Medulla oblongata (tissue), 1 donor: ENCODE measurements around the gene RPL22L1.
"Not testable (repeated sequence)": the region's sequence is repeated elsewhere in the genome, so short reads cannot be mapped to it uniquely, and the experiment has no call there.

ENCODE experiments used
- DNase-seq: peaks from one replicate; pipeline ENCODE4 v3.0.0-alpha.2; 2015; ENCODE audit errors: extremely low spot score

RPL22L1 gene

DNA sequence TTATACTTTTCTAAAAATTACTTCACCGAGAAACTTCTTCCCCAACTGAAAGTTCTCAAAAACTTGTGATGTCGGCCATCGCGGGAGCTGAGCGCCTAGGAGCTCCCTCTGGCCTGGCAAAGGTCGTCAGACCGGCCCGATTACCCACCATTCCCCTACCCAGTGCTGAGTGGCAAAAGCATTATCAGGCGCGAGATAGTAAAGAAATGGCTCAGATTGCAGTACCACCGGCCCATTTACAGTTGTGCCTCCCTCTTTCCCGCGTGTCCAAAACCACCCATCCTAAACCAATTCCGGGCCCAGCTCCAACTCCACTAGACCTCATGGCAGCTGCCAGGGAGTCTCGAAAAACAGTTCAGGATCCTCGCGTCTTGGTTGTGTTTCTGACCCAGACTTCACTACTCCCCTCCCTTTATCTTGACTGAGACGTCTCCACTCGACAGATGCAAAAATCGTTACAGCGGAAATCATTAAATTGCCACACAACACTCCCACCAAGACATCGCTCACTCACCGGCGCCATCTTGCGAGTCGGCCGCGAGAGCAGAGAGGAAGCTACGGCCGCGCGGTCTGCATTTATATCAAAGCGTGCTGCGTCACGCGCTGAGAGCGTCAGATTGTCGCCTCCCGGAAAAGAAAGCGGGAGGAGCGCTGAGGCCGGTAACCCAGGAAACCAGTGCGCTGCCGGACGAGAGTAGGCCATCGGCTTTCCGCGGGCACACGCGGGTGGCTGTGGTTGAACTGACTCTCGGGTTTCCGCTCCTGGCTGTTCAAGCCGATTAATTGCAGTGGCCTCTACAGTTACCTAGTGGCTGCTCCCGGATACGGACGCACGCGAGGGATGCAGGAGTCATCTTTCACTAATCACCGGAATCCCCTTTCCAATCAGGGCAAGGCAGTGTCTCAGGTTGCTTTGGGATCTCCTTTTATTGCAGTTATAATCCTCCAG, at the start of gene RPL22L1:
Gene RPL22L1 (minus strand): TSS at position 551 of the 949 bp plus-strand sequence. CDS start 28 bp downstream, at position 523.
- DNase-seq = peak; percentile 97

DNA sequence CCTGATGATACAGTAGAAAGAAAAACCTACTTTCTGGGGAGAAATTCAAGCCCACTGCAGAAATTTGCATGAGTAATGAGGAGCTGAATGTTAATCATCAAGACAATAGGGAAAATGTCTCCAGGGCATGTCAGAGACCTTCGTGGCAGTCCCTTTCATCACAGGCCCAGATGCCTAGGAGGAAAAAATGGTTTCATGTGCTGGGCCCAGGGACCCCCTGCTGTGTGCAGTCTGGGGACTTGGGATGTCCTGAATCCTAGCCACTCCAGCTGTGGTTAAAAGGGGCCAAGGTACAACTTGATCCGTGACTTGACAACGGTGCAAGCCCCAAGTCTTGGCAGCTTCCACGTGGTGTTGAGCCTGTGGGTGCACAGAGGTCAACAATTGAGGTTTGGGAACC, 48.7 kb upstream of the RPL22L1 start:
- DNase-seq = no peak

DNA sequence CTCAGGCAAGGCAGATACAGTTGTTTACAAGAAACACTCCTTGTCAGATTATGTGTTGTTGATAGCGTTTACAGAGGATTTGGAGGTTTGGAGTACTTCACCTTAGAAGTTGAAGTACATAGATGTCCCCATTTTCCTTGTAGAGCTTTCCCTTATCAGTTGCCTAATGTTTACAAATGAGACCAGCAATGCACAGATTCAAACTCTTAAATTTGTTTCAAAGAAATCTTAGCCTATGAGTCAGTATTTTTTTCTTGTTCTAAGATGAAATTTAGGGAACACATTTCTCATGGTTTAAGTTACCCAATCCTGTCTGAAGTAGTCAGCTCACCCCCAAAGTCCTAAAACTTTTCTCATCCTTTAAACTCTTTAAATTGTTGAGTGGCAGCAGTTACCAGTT, 44.7 kb upstream of the RPL22L1 start:
- DNase-seq = no peak

DNA sequence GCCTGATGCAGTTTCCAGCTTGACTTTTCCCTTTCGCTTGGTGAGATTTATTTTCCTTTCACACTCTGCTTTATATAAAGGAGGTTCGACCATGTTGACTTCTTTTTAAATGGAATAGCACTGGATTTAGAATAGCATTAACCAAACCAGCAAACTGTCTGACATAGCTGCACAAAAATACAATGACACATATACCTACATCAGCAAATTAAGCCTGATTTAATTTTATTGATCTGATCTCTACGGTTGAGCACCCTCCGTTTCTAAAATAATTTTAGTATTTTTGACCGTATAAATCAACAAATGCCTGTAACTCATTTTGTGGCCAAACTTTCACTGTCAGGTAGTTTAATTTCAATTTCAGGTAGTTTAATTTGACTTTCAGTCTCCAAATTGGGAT, 44.2 kb upstream of the RPL22L1 start:
- DNase-seq = no peak

DNA sequence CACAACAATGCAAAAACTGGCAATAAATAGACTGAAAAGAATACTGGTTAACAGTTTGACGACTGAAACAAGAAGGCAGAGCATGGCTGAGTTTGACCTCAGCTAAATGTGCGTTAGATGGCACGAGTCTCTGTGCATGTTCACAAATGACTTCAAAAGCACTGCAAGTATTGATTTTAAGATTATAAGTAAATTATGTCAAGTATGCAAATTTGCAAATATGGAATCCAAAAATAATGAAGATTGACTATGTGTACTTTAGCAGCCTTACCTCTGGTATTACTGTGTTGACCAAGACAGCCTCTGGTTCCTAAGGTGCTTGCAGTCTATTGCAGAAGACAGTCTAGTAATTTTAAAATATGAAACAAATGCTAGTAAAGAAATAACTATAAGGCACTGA, 41.1 kb upstream of the RPL22L1 start:
- DNase-seq = no peak

DNA sequence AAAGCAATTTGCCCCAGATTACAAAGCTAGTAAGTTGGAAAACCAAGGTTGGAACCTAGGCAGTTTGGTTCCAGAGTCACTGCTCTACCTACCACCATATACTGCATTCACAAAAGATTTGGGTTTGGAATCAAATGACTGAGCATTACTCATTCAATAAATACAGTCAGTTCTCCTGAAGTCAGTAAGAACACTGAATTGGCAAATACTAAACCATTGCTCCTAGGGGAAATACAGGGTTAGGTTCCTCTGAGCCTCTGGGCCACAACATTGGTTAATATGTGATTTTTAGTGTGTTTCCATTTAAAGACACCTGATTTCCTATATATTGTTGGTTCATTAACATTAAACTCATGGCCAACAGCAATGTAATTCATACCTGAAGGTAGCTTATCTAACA, 40.5 kb upstream of the RPL22L1 start:
- no peak for DNase-seq

DNA sequence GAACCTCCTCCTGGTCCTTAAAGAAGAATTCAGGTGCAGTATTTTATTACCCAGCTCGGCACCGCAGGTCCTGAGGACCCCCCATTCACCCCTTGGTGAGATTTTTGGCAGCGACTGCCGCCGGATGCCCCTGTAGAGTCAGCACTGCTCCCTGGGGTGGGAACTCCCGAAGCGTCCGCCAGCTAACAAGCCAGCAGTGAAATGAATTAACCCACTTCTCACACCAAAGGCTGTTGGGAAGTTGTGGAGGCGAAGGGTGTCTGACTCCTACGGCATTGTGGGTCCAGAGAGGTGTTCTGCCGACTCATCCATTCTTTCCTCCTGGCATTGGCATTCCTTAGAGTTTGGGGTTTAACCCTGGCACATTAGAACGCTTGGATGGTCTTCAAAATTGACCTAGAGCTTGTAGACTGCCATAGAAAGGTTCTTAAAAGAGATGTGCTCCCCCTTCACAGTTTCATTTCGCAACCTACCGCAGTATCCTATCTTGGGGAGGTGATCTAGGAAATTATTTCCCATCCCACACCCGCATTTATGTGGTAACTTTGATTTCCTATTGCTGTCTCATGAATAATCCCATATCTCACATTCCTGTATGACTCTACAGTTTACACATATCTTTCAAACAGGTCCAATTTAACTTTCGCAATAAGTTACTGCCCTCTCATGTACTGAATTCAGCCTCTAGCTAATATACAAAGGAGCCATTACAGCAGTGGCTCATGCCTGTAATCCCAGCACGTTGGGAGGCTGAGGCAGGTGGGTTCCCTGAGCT, 39.3 kb upstream of the RPL22L1 start:
- no peak for DNase-seq

DNA sequence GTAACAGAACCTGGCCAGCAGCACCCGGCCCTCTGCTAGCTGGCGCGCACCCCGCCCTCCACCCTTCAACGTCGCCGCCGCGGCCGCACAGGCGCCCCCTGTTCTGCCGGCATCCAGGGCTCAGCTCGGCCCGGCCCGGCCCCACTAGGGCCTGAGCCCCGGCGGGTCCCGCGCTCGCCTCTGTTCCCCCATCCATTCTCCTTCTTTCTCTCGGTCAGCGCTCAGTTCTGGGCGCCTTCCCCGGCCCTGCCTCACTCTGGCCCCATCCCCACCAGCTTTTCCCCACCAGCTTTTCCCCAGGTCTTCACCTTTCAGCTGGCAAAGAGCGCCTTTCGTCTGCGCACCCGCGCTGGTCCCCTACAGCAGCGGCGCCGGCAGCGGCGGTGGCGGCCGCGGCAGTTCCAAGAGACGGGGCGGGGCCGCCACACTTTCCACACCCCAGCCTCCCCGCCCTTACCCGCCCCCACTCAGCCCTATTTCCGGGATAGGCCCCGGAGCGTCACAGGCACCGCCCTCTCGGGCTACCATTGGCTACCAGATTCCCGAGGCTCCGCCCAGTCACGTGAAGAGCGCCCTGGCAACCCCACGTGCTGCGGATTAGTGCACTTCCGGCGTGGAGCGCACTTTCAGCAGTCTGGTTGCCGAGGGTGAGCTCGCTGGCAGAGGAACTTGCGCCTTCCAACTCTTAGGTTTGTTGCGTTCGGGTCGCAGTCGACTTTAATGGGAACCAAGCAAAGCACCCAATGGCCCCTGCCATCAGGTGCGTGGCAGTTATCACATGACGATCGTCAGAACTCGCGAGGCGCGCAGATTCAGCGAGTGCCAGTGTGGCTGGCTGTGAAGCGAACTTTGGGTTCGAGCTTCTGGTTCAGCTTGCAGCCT, 38.5 kb upstream of the RPL22L1 start, which contains the start of gene EIF5A2:
Gene EIF5A2 (minus strand): TSS at position 403 of the 882 bp plus-strand sequence. CDS start 831 bp downstream, outside the sequence.
- DNase-seq = peak; percentile 93

DNA sequence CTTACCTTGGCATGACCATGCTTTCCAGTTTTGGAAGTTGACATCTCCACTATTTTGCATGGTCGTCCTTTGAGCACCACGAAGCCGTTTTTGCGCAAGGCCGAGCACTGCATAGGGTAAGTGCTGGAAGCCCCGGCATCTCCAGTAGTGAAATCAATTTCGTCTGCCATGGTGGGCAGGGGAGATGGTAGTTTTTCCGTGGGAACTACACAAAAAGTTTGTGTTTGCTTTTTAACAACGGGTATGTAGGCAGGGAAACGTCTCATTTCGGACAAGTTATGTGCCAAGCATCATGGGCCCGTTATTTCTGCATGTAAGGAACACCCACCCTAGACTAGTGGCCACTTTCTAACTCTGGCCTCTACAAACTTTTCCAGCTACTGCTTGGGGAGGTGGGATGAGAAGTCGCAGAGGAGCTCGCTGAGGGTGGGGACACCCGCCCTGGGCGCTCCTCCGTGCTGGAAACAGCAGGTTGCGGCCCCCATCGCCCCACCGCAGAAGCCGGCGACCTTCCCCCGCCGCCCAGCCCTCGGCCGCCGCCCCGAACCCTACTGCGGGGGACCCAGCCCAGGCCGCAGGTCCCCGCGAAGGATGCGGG, 37.7 kb upstream of the RPL22L1 start:
- DNase-seq = peak; percentile 21

DNA sequence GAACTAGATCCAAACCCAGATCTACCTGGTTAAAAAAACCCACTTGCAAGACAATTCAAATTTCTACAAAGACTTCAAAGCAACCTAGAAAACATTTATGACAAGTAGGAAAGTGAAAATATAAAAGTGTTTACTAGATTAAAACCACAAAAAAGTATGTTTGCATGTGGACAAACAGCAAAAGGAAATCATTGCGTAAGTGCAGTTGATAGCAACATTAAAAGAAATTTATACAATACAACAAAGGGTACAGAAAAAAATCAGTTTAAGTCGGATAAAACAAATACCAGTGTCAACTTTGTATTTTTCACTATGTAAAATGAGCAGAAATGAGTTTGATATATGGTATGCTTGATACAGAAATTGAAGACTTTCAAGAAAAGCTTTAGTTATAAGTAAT, 35.9 kb upstream of the RPL22L1 start:
- DNase-seq = no peak

DNA sequence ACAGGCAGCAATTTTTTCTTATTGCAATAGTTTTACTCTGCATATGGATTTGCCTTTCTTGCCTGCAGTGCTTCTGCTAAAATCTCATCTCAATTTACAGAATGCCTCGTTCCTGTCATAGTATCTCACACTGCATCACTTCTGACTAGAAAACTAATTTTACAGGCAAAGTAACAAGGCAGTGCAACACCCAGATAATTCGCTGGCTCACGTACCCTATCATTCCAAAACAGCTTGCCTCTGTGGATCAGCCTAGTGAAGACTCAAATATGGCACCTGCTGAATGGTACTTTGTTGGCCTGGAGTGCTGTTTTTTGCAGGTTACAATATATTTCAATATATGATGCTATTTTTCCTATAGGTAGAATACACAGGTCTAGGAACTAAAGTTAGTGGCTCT, 33.1 kb upstream of the RPL22L1 start:
- no peak for DNase-seq

DNA sequence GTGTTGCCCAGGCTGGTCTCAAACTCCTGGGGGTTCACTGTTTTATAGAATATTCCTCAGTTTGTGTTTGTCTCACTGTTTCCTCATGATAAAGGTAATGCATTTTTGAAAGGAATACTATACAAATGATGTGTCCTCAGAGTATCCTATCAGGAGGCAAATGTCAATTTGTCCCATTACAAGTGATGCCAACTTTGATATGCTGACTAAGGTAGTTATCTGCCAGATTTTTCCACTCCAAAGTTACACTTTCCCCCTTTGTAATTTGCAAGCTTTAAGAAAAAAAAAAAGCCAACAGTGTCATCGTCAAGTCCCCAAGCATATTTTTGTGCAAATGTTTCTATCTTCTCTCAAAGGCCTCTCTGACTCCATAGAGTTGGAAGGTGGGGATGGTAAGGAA, 29.5 kb upstream of the RPL22L1 start:
- no peak for DNase-seq

DNA sequence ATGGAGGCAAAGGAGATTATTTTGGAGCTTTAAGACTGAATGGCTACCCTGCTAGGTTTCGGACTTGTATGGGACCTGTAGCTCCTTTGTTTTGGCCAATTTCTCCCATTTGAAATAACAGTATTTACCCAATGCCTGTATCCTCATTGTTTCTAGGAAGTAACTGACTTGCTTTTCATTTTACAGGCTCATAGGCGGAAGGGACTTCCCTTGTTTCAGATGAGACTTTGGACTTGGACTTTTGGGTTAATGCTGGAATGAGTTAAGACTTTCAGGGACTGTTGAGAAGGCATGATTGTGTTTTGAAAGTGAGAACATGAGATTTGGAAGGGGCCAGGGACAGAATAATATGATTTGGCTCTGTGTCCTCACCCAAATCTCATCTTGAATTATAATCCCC, 28.0 kb upstream of the RPL22L1 start:
- no peak for DNase-seq

DNA sequence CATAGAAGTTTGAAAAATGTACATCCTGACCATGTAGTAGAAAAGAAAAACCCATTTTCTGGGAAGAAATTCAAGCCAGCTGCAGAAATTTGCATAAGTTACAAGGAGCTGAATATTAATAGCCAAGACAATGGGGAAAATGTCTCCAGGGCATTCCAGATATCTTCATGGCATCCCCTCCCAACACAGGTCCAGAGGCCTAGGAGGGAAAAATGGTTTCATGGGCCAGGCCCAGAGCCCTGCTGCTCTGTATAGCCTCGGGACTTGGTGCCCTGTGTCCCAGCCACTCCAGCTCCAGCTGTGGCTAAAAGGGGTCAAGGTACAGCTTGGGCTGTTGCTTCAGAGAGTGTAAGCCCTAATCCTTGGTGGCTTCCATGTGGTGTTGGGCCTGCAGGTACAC, 27.2 kb upstream of the RPL22L1 start:
- DNase-seq = not testable (repeated sequence)

DNA sequence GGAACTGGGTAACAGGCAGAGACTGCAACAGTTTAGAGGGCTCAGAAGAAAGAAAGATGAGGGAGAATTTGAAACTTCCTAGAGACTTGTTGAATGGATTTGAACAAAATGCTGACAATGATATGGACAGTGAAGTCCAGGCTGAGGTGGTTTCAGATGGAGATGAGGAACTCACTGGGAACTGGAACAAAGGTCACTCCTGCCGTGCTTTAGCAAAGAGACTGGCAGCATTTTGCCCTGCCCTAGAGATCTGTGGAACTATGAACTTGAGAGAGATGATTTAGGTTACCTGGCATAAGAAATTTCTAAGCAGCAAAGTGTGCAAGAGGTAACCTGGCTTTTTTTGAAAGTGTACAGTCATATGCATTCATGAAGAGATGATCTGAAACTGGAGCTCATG, 26.8 kb upstream of the RPL22L1 start:
- no peak for DNase-seq

DNA sequence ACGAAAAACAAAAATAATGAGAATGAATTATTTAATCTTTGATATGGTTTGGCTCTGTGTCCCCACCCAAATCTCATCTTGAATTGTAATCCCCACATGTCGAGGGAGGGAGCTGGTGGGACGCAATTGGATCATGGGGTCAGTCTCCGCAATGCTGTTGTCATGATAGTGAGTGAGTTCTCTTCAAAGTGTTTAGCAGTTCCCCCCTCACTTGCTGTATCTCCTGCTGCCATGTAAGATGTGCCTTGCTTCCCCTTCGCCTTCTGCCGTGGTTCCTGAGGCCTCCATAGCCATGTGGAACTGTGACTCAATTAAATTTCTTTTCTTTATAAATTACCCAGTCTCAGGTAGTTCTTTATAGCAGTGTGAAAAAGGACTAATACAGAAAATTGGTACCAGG, 26.3 kb upstream of the RPL22L1 start:
- not testable (repeated sequence) for DNase-seq

DNA sequence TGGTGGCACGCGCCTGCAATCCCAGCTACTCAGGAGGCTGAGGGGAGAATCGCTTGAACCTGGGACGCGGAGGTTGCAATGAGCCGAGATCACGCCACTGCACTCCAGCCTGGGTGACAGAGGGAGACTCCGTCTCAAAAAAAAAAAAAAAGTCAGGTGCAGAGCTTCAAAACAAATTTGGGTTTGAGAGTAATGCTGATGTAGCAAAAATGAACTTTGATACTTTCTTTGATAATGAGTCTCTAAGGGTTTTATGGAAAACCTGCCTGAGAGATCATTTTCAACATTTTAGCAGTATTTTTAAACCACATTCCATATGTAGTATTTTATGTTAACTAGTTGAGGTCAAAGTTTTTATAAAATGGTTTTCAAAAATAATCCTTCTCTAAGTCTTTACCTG, 23.9 kb upstream of the RPL22L1 start:
- DNase-seq = no peak

DNA sequence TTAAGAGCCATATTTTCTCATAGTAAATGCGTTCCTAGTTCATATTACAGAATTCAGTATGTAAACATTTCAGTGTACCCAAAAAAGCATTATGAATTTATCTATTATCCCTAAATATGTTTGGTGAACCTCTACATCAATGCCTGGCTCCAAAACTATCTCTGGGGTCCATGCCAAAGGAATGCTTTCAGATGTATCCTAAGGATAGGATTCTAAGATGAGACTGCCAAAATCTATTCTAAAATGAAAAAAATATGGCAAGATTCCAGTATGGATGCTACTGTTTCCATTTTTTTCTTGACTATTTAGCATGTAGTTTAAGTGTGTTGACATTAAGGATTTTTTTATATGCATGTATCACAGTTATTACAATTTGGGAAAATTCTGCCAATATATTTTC, 19.6 kb upstream of the RPL22L1 start:
- DNase-seq = no peak

DNA sequence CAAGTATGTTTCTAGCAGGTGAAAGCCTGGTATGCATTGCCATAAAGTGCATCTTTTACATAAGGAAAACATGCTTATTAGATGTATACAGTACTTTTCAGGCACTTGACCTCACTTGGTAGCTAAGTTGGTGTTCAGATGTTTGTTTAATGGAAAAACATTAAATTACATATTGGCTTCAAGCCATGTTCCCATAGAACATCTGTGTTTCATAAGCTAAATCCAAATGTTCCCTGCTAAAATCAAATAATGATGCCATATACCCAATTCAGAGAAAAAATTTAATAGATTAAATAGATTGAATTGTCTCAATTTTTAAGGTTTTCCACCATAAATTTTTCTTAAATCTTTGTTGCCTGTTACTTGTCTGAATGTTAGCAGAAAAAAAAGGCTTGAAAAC, 19.1 kb upstream of the RPL22L1 start:
- DNase-seq = no peak

DNA sequence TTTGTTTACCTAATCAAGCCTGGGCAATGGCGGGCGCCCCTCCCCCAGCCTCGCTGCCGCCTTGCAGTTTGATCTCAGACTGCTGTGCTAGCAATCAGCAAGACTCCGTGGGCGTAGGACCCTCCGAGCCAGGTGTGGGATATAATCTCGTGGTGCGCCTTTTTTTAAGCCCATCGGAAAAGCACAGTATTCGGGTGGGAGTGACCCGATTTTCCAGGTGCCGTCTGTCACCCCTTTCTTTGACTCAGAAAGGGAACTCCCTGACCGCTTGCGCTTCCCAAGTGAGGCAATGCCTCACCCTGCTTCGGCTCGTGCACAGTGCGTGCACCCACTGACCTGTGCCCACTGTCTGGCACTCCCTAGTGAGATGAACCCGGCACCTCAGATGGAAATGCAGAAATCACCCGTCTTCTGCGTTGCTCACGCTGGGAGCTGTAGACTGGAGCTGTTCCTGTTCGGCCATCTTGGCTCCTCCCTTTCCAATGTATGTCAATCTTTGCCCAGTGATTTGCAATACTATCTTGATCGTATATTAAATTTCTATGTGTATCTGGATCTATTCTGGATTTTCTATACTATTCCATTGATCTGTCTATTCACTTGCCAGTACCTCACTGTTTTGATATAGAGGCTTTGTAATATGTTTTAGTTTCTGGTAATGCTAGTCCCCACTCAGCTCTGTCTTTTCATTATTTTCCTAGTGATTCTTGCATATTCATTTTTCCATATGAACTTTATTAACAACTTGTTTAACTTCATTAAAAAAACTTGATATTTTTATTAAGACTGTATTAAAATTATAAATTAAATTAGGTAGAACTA, 14.3 kb upstream of the RPL22L1 start:
- DNase-seq = not testable (repeated sequence)
